HepG2 (cell line): ENCODE measurements around the gene KDM3A. TPM values are rescaled to one million over a fixed set of nuclear protein-coding genes. Genes with fewer than 3 reads are reported as not detected.

Experiments used
- BRD4 ChIP-seq: sonication (generic); formaldehyde crosslinking; IDR thresholded peaks from 2 replicates; pipeline ENCODE4 v1.4.0; 2020; ENCODE audit warnings: missing genetic modification reagents
- CREM ChIP-seq, 2 experiments: sonication (generic) in 1 of 2; formaldehyde crosslinking in 1 of 2; IDR thresholded peaks; 2 replicates each; pipeline versions ENCODE4 v1.4.0 to v1.6.1; 2016 to 2020; ENCODE audit warnings: antibody characterized with exemption in 1 of 2, mild to moderate bottlenecking in 1 of 2, missing genetic modification reagents in 1 of 2
- IKZF4 ChIP-seq: sonication (generic); formaldehyde crosslinking; IDR thresholded peaks from 2 replicates; pipeline ENCODE4 v1.5.1; 2020; ENCODE audit warnings: borderline replicate concordance, mild to moderate bottlenecking, low read depth, missing genetic modification reagents; ENCODE audit errors: not compliant biosample characterization
- MAFK ChIP-seq, 2 experiments: IDR thresholded peaks in 1 of 2; conservative IDR thresholded peaks in 1 of 2; 2 replicates each; pipeline ENCODE4 v1.6.1; 2011; ENCODE audit warnings: improper control_type of control experiment in 2 of 2, low read length in 2 of 2
- TFE3 ChIP-seq: IDR thresholded peaks from 2 replicates; pipeline ENCODE4 v1.6.1; 2016
- UBTF ChIP-seq: sonication (generic); formaldehyde crosslinking; IDR thresholded peaks from 2 replicates; pipeline ENCODE4 v1.4.0; 2020; ENCODE audit warnings: mild to moderate bottlenecking, missing genetic modification reagents
- ZNF138 ChIP-seq: sonication (generic); formaldehyde crosslinking; IDR thresholded peaks from 2 replicates; pipeline ENCODE4 v1.5.0; 2020; ENCODE audit warnings: mild to moderate bottlenecking, low read depth, missing genetic modification reagents
- ZNF292 ChIP-seq: sonication (generic); formaldehyde crosslinking; IDR thresholded peaks from 2 replicates; pipeline ENCODE4 v1.8.1; 2022; ENCODE audit warnings: mild to moderate bottlenecking, low read depth, missing genetic modification reagents, borderline replicate concordance
- polyA plus RNA-seq, 8 experiments: library from polyadenylated mRNA; depleted of rRNA in 3 of 8; stranded (reverse) in 7 of 8; unstranded in 1 of 8; fragments of >200 nt; fragmentation: Illumina TruSeq in 4 of 8; extraction: Trizol in 4 of 8; gene quantifications; 2 replicates each; pipeline versions ENCODE4 v1.2.1 to v1.2.3, GENCODE V29; 2011 to 2016; ENCODE audit warnings: low read depth in 4 of 8, missing spikeins in 1 of 8, mixed read lengths in 1 of 8; ENCODE audit not compliant: insufficient read depth in 1 of 8
- total RNA-seq, 5 experiments: library from RNA; depleted of rRNA; stranded (reverse); fragments of >200 nt; fragmentation: Illumina TruSeq; extraction: Trizol; gene quantifications; 2 replicates each; pipeline ENCODE4 v1.2.3, GENCODE V29; 2016; ENCODE audit warnings: low read depth in 1 of 5

The KDM3A gene
- total and polyA plus RNA-seq, 2 of the 13 experiments (the other 11 are each of a cell fraction or from before 2014, with no cell fraction given) = 21.0 to 70.2 TPM

GRCh38 chr2:86441882-86442641 is 891 bp downstream of the KDM3A start (continued):
- TF ChIP-seq CREM (IDR thresholded peaks at IDR 0.05) (0 out of 2 replicates have a peak, but pooled peaks have one; percentile 8), CREM (CRISPR knock-in tag; IDR thresholded peaks at IDR 0.05) (no peak; the same call in 1 of the 2 replicates), MAFK (conservative IDR thresholded peaks at IDR 0.05 in 1 of 2, IDR thresholded peaks at IDR 0.05 in 1 of 2; ENCODE audit: low read length in 2 of 2) (no peak), ZNF138 (CRISPR knock-in tag) (no peak), UBTF (CRISPR knock-in tag) (peak; percentile 44), IKZF4 (CRISPR knock-in tag) (peak; percentile 25), TFE3 (0 out of 2 replicates have a peak, but pooled peaks have one; percentile 41), ZNF292 (CRISPR knock-in tag) (0 out of 2 replicates have a peak, but pooled peaks have one; percentile 34), BRD4 (CRISPR knock-in tag) (no peak)
